BJ (cell line): ENCODE measurements around the gene CLOCK. TPM values are rescaled to one million over a fixed set of nuclear protein-coding genes. Genes with fewer than 3 reads are reported as not detected.
A peak's percentile ranks its signal among the peaks of the same experiment; 100 is the strongest.
"Not testable (repeated sequence)": the region's sequence is repeated elsewhere in the genome, so short reads cannot be mapped to it uniquely, and the experiment has no call there.

Source experiments
- CTCF ChIA-PET: fragments of 350-600 bp; formaldehyde crosslinking; extraction: SDS; loops from one replicate; lab custom pipeline; 2021; ENCODE audit warnings: antibody characterized with exemption, inconsistent platforms; lab: Yijun Ruan, JAX
- POLR2A ChIA-PET: fragments of 300-600 bp; sonication (Branson Sonifier 250); formaldehyde crosslinking; extraction: SDS; loops from one replicate; lab custom pipeline; 2021; ENCODE audit warnings: antibody characterized with exemption; lab: Charles Lee
- DNase-seq: peaks from one replicate; pipeline ENCODE4 v3.0.0-alpha.2; 2011; ENCODE audit warnings: low read depth
- H3K27me3 ChIP-seq: 2 replicates; pipeline ENCODE4 v1.6.0; 2011; ENCODE audit warnings: low read length; ENCODE audit not compliant: control insufficient read depth, insufficient read depth
- H3K36me3 ChIP-seq: 2 replicates; pipeline ENCODE4 v1.5.1; 2011; ENCODE audit warnings: low read length; ENCODE audit not compliant: control insufficient read depth, insufficient read depth
- H3K4me3 ChIP-seq: 2 replicates; pipeline ENCODE4 v1.5.1; 2011; ENCODE audit warnings: low read depth, mild to moderate bottlenecking, control low read depth, low read length
- polyA plus RNA-seq: library from polyadenylated mRNA; depleted of rRNA; stranded (reverse); fragments of >200 nt; gene quantifications from 2 replicates; pipeline ENCODE4 v1.2.3, GENCODE V29; 2011
- TF ChIP-seq, protein P1 (sequence below): IDR thresholded peaks from 2 replicates; pipeline ENCODE4 v1.5.1; 2011; ENCODE audit warnings: low read depth, mild to moderate bottlenecking, control low read depth, inconsistent platforms, low read length, moderate library complexity; ENCODE audit not compliant: insufficient read depth

CLOCK gene
- polyA plus RNA-seq, 1 experiment, result 14.5 TPM

DNA sequence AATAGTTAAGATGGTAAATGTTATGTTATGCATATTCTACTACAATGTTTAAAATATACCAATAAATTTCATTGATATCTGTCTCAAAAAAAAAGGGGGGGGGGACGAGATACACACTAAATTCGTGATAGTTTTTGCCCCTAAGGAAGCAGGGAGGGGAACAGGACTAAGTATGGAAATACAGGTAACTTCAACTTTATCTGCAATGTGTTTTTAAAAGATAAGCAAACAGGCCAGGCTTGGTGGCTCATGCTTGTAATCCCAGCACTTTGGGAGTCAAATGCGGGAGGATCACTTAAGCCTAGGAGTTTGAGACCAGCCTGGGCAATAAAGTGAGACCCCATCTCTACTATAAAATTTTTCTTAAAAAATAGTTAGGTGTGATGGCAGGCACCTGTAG lies 13.4 kb upstream of the CLOCK start:
- CTCF ChIA-PET, result no interaction called here
- H3K4me3 ChIP-seq, result no peak overlapping the region
- POLR2A ChIA-PET, result no interaction called here
- DNase-seq, result no peak
- no peaks in the 10 kb centered on the region for H3K36me3 ChIP-seq
- TF ChIP-seq, protein P1, sequence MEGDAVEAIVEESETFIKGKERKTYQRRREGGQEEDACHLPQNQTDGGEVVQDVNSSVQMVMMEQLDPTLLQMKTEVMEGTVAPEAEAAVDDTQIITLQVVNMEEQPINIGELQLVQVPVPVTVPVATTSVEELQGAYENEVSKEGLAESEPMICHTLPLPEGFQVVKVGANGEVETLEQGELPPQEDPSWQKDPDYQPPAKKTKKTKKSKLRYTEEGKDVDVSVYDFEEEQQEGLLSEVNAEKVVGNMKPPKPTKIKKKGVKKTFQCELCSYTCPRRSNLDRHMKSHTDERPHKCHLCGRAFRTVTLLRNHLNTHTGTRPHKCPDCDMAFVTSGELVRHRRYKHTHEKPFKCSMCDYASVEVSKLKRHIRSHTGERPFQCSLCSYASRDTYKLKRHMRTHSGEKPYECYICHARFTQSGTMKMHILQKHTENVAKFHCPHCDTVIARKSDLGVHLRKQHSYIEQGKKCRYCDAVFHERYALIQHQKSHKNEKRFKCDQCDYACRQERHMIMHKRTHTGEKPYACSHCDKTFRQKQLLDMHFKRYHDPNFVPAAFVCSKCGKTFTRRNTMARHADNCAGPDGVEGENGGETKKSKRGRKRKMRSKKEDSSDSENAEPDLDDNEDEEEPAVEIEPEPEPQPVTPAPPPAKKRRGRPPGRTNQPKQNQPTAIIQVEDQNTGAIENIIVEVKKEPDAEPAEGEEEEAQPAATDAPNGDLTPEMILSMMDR, result no peak
- peaks cover 5% of the 10 kb centered on the region for H3K27me3 ChIP-seq

DNA sequence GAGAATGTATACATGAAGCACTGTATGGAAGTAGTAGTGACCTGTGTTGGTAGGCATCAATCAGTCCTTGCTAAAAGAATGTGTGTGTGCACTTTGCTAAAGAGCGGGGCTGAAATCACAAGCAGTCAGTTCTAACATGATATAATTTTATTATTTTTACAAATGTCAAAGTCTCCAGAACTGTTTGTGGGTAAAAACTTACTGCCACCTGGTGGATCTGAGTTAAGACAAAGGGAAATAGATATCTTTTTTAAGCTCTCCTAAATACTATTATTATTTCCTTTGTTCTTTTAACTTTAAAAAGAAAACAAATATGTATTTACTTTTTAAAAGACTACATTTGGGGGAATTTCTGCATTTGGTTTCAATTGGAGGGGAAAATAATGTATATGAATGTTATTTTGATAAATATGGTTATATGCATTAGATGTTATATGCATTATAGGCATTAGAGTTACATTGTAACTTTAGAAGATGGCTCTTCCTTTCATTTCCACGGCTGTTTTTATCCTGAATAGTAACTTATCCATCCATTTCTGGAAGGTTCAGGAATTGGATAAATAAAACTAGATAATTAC lies 7.8 kb upstream of the CLOCK start:
- ChIA-PET CTCF (interaction anchor here (0.6 to 3.9 kb wide), 14 partner anchors 8 to 581 kb away, joined by 3 to 19 read pairs (median 4); partner anchors contain the start of gene SRD5A3), POLR2A (no interaction called here)
- 0 out of 2 replicates have a peak, but pooled peaks cover 2% of the 10 kb centered on the region for H3K27me3 ChIP-seq
- TF ChIP-seq, protein P1, result peak; percentile 51
- no peak for DNase-seq
- no peak overlapping the region for H3K4me3 ChIP-seq
- H3K36me3 ChIP-seq, result no peaks in the 10 kb centered on the region

DNA sequence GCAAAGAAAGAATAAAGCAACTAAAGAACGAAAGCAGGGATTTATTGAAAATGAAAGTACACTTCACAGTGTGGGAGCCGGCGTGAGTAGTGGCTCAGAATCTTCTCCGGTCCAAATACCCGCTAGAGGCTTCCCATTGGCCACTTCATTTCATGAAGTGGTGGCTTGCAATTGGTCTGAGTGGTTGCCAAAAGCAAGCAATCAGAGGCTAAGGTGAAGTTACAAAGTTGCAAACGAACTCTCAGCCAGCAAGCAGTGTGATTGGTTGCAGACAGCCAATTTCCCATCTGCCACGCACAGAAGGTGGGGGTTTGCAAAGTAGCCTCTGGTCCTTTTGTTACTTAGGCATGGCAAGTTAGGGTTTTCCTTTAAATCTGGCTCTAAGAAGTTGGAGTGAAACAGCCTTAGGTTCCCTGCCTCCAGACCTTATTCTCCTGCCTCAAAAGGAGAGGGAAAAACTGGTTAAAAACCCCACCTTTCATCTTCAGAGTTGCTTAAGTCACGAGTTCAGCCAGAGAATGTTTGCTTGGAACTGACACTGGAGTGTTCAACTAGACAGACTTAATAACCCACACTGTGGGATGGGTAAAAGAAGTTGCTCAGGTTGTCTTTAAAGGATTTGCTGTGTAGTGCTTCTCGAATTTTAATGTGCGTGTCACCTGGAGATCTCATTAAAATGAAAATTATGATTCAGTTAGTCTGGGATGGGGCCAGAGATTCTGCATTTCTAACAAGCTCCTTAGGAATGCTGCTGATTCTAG lies 6.9 kb upstream of the CLOCK start:
- H3K4me3 ChIP-seq, result peak overlapping the region; percentile 4; the same call in 1 of the 2 replicates
- DNase-seq, result peak; percentile 44
- CTCF ChIA-PET, result interaction anchor here (0.6 to 3.9 kb wide), 9 partner anchors 7 to 583 kb away, joined by 3 to 19 read pairs (median 6); partner anchors contain the start of gene SRD5A3

DNA sequence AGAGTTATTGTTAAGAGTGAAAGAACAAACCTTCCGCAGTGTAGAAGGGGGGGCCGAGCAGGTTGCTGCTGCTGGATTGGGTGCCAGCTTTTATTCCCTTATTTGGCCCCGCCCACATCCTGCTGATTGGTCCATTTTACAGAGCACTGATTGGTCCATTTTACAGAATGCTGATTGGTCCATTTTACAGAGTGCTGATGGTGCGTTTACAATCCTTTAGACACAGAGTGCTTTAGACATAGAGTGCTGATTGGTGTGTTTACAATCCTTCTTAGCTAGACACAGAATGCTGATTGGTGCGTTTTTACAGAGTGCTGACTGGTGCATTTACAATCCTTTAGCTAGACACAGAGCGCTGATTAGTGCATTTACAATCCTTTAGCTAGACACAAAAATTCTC lies 5.3 kb upstream of the CLOCK start:
- H3K27me3 ChIP-seq, DNase-seq, H3K4me3 ChIP-seq, H3K36me3 ChIP-seq, POLR2A ChIA-PET: not testable (repeated sequence)
- CTCF ChIA-PET, result interaction anchor here (1.2 to 3.9 kb wide), 5 partner anchors 9 to 240 kb away, joined by 3 to 19 read pairs (median 4); partner anchors contain the start of gene SRD5A3

More for the DNA sequence above, 6.9 kb upstream of the CLOCK start:
- Histone ChIP-seq H3K36me3 (no peaks in the 10 kb centered on the region), H3K27me3 (0 out of 2 replicates have a peak, but pooled peaks cover 2% of the 10 kb centered on the region)
- TF ChIP-seq, protein P1, result no peak
- POLR2A ChIA-PET, result no interaction called here

DNA sequence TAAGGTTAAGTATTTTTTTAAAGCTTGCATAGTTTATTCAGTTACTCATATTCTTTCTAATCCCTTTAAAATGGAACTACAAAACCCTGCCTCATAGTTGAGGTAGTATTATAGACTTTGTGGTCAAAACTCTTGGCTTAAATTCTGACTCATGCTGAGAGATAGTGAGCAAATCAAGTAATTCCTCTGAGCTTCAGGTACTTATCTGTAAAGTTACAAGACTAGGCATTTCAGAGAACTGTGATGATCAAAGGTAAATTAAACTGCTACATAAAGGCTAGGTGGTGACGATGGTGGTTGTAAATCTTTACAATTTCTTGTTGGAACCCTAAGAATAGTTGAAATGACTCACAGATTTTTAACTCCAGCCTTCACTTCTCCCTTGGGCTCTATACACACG lies 3.2 kb upstream of the CLOCK start:
- ChIA-PET POLR2A (no interaction called here), CTCF (interaction anchor here (1.0 to 1.7 kb wide), 8 partner anchors 50 to 237 kb away, joined by 3 to 8 read pairs (median 3); partner anchors contain the start of gene SRD5A3)
- H3K4me3 ChIP-seq, result no peak overlapping the region
- H3K36me3 ChIP-seq, result no peaks in the 10 kb centered on the region
- TF ChIP-seq, protein P1, result no peak
- H3K27me3 ChIP-seq, result no peaks in the 10 kb centered on the region
- peak; percentile 72 for DNase-seq
